Ascending aorta (tissue), 2 donors: ENCODE measurements around the gene AMBRA1. TPM values are rescaled to one million over a fixed set of nuclear protein-coding genes. Genes with fewer than 3 reads are reported as not detected.

Experiments used
- DNase-seq, 2 donors: peaks; one replicate each; pipeline ENCODE4 v3.0.0-alpha.2; 2019; ENCODE audit warnings: low spot score in 2 of 2
- H3K27ac ChIP-seq, 2 donors: fragments of 200-600 bp; sonication (generic); one replicate each; pipeline ENCODE4 v1.5.1; 2016 to 2017; ENCODE audit warnings: mild to moderate bottlenecking in 1 of 2
- H3K27me3 ChIP-seq: fragments of 200-600 bp; sonication (generic); one replicate; pipeline ENCODE4 v1.5.1; 2017
- H3K36me3 ChIP-seq, 2 donors: fragments of 200-600 bp; sonication (generic); one replicate each; pipeline ENCODE4 v1.5.1; 2016
- H3K4me1 ChIP-seq, 2 donors: fragments of 200-600 bp; sonication (generic); one replicate each; pipeline ENCODE4 v1.5.1; 2016 to 2017; ENCODE audit warnings: mild to moderate bottlenecking in 1 of 2
- H3K4me3 ChIP-seq, 2 donors: fragments of 200-600 bp; sonication (generic); one replicate each; pipeline ENCODE4 v1.5.1; 2016 to 2017; ENCODE audit warnings: mild to moderate bottlenecking in 1 of 2
- H3K9me3 ChIP-seq, 2 donors: fragments of 200-600 bp; sonication (generic); one replicate each; pipeline ENCODE4 v1.5.1; 2016
- CTCF ChIP-seq, 3 experiments: fragments of 200-600 bp in 2 of 3; fragments of 450-650 bp in 1 of 3; sonication (generic) in 2 of 3; IDR thresholded peaks; one replicate each; pipeline ENCODE4 v1.5.1; 2016 to 2019; ENCODE audit warnings: antibody characterized with exemption in 3 of 3, mild to moderate bottlenecking in 1 of 3, moderate library complexity in 1 of 3
- intact Hi-C: fragments of 100-400 bp; cut with DNase I; formaldehyde crosslinking; loops from one replicate; pipeline ENCODE4 v1.15.1; 2023
- total RNA-seq: library from RNA; depleted of rRNA; stranded (reverse); fragments of >200 nt; gene quantifications from one replicate; pipeline ENCODE4 v1.1.0, GENCODE V29; 2016

AMBRA1 gene
- total RNA-seq, 1 donor from 2014 or later: 12.1 TPM

GRCh38 chr11:46527591-46528130, 66.2 kb downstream of the AMBRA1 start:
- Histone ChIP-seq H3K27me3 (no peaks in the 10 kb centered on the region), H3K27ac (no peak overlapping the region), H3K9me3 (no peaks in the 10 kb centered on the region), H3K36me3 (no peaks in the 10 kb centered on the region), H3K4me3 (no peak overlapping the region), H3K4me1 (no peaks in the 10 kb centered on the region)
- TF ChIP-seq CTCF (IDR thresholded peaks at IDR 0.05): no peak
- intact Hi-C loops: no loop called here
- DNase-seq: no peak

- intact Hi-C loops: no loop called here
- TF ChIP-seq CTCF (IDR thresholded peaks at IDR 0.05): no peak
Measured at GRCh38 chr11:46526216-46527215, 67.3 kb downstream of the AMBRA1 start.

GRCh38 chr11:46524201-46524770, 69.5 kb downstream of the AMBRA1 start:
- Histone ChIP-seq H3K4me3 (no peak overlapping the region), H3K27ac (no peak overlapping the region), H3K36me3 (no peaks in the 10 kb centered on the region), H3K27me3 (no peaks in the 10 kb centered on the region), H3K9me3 (no peaks in the 10 kb centered on the region), H3K4me1 (no peaks in the 10 kb centered on the region)
- intact Hi-C loops: no loop called here
- no peak for TF ChIP-seq CTCF (IDR thresholded peaks at IDR 0.05)
- no peak for DNase-seq

More at GRCh38 chr11:46526216-46527215, 67.3 kb downstream of the AMBRA1 start:
- DNase-seq: no peak
- no peaks in the 10 kb centered on the region for H3K36me3 ChIP-seq
- H3K9me3 ChIP-seq: no peaks in the 10 kb centered on the region
- no peaks in the 10 kb centered on the region for H3K27me3 ChIP-seq
- H3K27ac ChIP-seq: no peak overlapping the region
- no peak overlapping the region for H3K4me3 ChIP-seq
- no peaks in the 10 kb centered on the region for H3K4me1 ChIP-seq

GRCh38 chr11:46523290-46523689, 70.5 kb downstream of the AMBRA1 start:
- Histone ChIP-seq H3K27me3 (no peaks in the 10 kb centered on the region), H3K36me3 (no peaks in the 10 kb centered on the region), H3K4me3 (no peak overlapping the region), H3K9me3 (no peaks in the 10 kb centered on the region), H3K27ac (no peak overlapping the region), H3K4me1 (no peaks in the 10 kb centered on the region)
- no peak for TF ChIP-seq CTCF (IDR thresholded peaks at IDR 0.05)
- DNase-seq: no peak
- intact Hi-C loops: no loop called here

GRCh38 chr11:46522682-46523281, 71.0 kb downstream of the AMBRA1 start:
- no peak for DNase-seq
- H3K9me3 ChIP-seq: no peaks in the 10 kb centered on the region
- intact Hi-C loops: no loop called here
- H3K4me3 ChIP-seq: no peak overlapping the region
- no peaks in the 10 kb centered on the region for H3K4me1 ChIP-seq
- H3K27me3 ChIP-seq: no peaks in the 10 kb centered on the region
- H3K27ac ChIP-seq: no peak overlapping the region
- no peaks in the 10 kb centered on the region for H3K36me3 ChIP-seq
- no peak for TF ChIP-seq CTCF (IDR thresholded peaks at IDR 0.05)
